Measurements from ENCODE around the gene HMSD.

Gene HMSD

DNA sequence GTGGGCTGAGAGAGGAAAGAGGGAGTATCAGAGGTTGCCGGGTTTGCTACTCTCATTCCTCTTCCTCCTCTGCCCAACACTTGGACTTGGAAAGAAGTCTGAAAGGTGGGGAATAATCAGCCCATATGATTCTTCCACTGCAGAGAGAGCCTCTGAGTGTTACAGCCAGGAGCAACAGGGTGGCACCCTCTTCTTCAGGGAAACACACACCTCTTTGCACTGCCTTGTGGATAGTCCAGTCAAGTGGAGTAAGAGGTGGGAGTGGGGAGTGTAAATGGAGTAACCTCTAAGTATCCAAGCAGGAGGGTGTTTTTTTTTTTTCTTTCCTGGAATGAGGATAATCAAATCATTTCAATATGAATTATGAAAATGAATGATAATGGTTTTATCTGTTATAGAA lies 11.8 kb downstream of the HMSD start:
- DNase-seq: no peak

DNA sequence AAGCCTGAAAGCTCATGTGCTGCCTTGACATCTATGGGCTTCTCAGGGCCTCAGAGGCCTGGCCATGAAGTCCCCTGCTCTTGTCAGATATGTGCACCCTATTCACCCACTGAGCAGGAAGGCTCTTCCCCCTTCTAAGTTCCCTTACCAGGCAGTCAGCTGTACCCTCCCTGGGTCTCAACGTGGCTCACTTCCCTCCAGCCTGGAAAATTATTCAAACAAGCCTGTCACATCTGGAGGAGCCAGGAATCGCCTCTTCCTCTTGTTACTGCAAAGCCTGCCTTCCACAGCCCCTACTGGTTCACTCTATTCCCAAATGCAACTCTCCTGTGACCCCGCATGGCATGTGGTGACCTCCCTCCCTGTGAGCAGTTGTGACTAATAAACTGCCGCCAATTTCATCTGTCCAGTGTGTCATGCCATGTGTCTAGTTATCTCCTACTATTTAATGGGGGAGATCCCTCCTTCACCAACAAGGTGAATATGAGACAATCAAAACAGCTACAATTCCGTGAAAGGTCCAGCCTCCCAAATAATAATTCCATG lies 12.4 kb downstream of the HMSD start:
- DNase-seq: no peak

DNA sequence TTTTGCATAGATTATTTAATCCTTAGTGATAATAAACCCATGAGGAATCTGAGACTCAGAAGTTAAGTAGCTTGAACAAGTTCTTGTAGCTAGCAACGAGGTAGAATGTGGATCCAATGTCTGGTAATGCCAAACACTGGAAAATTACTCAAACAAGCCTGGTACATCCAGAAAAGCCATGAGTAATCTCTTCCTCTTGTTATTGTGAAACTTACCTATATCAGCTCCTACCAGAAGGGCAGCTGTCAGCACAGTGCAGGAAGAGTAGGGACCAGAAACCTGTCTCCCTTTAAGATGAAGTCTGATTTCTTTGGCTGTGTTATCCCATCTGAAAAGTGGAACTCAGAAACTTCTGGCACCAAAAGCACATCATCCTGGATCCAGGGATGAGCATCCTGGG lies 13.0 kb downstream of the HMSD start:
- DNase-seq: no peak

GRCh38 chr18:63963615-63964256 lies 14.6 kb downstream of the HMSD start:
- peak in 2 of 4 experiments; percentile 5 to 6 for DNase-seq

- no peak for DNase-seq
Measured at GRCh38 chr18:63964908-63965307, 15.8 kb downstream of the HMSD start.

DNA sequence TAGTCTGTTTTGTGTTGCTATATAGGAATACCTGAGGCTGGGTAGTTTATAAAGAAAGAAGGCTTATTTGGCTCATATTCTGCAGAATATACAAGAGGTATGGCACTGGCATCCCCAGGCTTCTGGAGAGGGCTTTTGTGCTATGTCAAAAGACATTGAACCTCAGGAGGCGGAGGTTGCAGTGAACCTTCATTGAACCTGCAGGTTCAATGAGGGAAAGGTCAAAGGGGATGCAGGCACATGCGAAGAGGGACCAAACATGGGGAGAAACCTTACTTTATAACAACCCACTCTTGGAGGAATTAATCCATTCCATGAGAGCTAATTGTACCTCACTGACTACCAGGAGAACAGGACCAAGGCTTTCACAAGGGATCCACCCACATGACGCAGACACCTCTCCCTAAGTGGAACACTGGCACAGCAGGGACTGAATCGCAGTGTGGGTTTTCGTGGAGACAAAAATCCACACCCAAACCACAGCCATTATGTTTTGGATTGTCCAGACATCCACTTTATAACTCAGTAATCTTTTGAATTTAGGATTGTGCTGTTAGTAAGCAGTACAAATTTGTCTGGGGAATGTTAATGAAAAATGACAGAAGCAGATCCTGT lies 16.7 kb downstream of the HMSD start:
- no peak for DNase-seq

DNA sequence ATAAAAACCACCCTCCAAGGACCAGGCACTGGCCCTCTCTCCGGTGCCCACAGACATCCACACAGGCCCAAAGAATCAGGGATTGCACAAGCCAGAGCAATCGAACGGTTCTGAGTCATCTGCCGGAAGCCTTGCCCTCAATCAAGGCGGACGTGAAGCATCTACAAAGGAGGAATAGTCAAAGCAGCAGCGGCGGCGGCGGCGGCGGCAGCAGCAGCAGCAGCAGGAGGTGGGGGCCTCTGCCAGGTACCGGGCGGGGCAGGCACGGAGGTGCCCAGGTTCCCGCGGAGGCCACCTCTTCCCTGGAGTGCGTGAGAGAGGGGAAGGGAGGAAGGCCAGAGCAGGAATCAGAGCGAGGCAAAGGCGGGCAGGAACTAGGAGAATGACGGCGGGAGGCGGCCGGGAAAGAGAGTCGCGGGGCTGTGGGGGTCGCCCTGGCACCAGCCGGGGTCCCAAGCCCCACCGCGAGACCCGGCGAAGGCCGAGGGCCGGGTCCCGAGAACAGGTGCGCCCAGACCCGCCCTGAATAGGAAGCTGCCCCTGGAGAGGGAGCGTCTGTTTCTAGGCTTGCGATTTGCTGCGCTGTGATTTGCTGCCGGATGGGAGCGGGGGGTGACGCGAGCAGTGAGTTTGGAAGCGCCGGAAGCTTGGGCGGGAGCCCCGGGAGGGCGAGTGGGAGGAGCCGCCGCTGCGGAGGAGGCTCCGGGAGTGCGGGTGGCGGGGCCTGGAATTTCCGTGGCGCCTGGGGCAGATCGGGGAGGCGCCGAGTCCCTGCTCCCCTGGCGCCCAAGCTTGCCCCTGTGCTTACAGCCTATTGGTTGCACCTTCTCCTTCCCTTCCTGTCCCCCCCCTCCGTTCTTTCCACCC lies 21.1 kb downstream of the HMSD start, which contains the start of gene SERPINB8:
Gene SERPINB8 (plus strand): TSS at position 140 of the 867 bp plus-strand sequence. CDS start 8,228 bp downstream, outside the sequence.
- peak; percentile 38 to 69 (median 56) for DNase-seq

- no peak for DNase-seq
Measured at GRCh38 chr18:63970809-63971205, 21.7 kb downstream of the HMSD start.

DNA sequence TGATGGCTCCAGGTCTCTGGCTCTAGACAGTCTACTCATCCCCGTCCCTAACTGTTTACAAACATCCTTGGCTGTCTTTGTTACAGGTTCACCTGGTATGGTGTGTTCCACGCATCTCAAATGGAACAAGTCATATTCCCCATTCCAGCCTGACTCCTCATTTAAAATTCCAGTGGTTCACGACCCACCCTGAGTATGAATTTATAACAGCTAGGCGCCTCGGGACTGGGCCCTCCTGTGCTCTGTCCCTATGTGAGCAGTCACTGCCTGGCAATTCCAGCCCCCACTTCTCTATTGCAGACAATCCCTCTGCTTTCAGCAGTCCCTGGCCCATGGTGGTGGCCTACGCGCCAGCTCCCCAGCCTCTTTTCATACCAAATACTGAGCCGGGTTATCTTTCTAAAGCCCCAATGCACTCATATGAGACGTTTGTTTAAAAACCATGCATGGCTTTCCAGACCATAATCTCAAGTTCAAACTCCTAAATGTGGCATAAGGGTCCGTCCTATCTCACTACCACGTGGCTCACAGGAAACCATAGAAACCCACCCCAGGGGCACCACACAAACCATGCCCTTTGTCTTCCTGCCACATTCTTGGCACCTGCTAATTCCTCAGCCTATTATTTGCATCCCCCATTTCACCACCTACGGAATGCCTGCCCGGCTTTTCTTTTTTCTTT lies 22.4 kb downstream of the HMSD start:
- DNase-seq: no peak

DNA sequence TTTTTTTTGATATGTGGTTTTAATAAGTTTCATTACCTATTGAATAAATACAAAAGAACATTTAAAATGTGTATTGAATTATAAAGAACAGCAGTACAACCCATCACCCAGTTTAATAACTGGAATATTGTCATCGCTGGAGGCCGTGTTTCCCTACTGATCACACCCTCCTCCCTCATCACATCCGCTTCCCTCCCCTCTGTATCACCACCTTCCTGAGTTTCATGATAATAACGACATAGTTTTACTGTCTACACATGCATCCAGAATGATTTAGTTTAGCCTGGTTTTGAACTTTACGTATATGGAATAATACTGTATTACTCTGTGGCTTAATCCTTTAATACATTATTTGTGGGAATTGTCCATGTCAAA lies 22.9 kb downstream of the HMSD start:
- no peak for DNase-seq

DNA sequence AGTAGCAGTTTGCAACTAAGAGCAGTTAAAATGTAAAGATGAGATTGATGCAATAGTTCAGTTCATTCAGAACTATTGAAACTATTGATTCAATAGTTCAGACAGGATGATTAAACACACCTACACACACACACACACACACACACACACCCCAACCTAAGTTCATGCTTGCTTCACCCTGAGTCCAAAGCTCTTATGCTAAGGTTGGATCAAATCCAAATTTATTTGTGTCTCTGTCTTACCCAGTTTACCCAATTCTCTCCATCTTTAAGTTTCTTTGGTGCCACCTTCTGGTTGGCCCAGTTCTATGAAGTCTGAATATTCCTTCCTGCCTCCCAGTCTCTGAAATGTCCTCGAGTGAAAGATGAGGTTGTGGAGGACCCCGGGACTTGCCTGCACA lies 25.9 kb downstream of the HMSD start:
- DNase-seq: no peak

DNA sequence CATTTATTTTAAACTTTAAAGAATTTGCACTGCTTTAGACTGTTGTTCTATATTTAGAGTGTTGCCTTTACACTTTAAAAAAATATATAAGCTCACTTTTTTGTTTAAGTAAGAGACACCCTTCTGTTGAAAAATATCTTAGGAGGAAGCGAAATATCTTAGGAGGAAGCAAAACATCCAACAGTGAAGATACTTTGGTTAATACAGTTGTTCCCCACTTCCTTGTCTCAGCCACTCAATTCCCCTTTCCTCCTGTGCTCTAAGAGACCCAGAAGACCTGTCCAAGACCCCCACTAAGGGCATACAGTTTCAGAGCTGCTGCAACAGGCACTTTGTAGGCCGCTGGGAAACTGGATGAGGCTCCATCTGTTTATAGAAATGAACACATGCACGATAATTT lies 26.5 kb downstream of the HMSD start:
- no peak for DNase-seq

- no peak for DNase-seq
Measured at GRCh38 chr18:63977040-63977439, 27.9 kb downstream of the HMSD start.

DNA sequence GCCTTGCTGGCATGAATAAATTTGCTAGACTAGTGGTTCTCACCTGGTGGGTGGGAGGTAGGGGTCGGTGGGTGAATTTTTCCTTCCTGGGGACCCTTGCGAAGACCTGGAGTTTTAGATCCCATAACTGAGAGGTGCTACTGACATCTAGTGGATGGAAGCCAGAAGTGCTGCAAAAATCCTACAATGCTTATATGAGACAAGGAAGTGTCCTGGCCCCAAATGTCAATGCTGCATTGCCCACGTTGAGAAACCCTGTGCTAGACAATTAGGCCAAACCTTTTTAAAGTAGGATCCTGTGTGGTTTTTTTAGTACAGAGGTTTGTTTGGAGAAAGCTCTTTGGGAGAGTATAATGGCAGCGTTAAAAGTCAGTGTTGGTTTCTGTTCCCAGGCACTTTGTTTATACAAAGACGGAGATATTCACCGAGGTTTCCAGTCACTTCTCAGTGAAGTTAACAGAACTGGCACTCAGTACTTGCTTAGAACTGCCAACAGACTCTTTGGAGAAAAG lies 30.4 kb downstream of the HMSD start:
- peak in 1 of 4 experiments; percentile 1 for DNase-seq

- DNase-seq: no peak
Measured at GRCh38 chr18:63980027-63980426, 30.9 kb downstream of the HMSD start.

- DNase-seq: no peak
Measured at GRCh38 chr18:63980896-63981460, 31.9 kb downstream of the HMSD start.

- no peak for DNase-seq
Measured at GRCh38 chr18:63981719-63982118, 32.6 kb downstream of the HMSD start.

- no peak for DNase-seq
Measured at GRCh38 chr18:63982361-63982760, 33.3 kb downstream of the HMSD start.

DNA sequence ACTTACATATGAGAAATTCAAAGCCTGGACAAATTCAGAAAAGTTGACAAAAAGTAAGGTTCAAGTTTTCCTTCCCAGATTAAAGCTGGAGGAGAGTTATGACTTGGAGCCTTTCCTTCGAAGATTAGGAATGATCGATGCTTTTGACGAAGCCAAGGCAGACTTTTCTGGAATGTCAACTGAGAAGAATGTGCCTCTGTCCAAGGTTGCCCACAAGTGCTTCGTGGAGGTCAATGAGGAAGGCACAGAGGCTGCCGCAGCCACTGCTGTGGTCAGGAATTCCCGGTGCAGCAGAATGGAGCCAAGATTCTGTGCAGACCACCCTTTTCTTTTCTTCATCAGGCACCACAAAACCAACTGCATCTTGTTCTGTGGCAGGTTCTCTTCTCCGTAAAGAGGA lies 37.8 kb downstream of the HMSD start:
- no peak for DNase-seq

- no peak for DNase-seq
Measured at GRCh38 chr18:63987743-63988142, 38.6 kb downstream of the HMSD start.

DNA sequence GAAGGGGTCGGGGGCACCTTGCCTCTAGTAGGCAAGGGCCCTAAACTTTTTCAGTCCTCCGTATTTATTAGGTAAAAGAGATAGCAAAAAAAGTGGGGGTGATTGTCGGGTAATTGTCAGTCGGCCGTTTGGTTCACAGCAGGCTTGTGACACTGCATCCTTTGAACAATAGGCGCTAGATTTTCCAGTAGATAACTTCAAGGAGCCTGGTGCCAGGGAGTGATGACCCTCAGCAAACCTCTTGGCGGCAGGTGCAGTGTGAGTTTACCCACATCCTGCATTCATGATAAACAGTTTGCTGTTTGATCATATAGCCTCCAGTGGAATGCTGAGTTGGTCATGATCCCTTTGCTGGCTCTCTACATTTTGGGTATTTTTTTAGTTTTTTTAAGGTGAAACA lies 43.6 kb downstream of the HMSD start:
- DNase-seq: no peak

GRCh38 chr18:63994783-63995399 lies 45.8 kb downstream of the HMSD start:
- peak in 3 of 4 experiments; percentile 4 to 12 (median 6) for DNase-seq

Data from activated CD4-positive, CD25-positive, alpha-beta regulatory T cell (primary cell).